Ovary (tissue), 3 donors: ENCODE results near the gene WFIKKN2.

ENCODE experiments used
- EP300 ChIP-seq: sonication (generic); formaldehyde crosslinking; IDR thresholded peaks from one replicate; pipeline ENCODE4 v1.6.1; 2017; ENCODE audit warnings: antibody characterized with exemption
- TF ChIP-seq, protein P1 (sequence below), 3 donors: fragments of 450-650 bp in 2 of 3; fragments of 200-600 bp in 1 of 3; IDR thresholded peaks; one replicate each; pipeline versions ENCODE4 v1.5.1 to v1.8.0; 2016 to 2022; ENCODE audit warnings: antibody characterized with exemption in 3 of 3, mild to moderate bottlenecking in 1 of 3
- donor health status: DM: no; HTN: no; CAD: no.

DNA sequence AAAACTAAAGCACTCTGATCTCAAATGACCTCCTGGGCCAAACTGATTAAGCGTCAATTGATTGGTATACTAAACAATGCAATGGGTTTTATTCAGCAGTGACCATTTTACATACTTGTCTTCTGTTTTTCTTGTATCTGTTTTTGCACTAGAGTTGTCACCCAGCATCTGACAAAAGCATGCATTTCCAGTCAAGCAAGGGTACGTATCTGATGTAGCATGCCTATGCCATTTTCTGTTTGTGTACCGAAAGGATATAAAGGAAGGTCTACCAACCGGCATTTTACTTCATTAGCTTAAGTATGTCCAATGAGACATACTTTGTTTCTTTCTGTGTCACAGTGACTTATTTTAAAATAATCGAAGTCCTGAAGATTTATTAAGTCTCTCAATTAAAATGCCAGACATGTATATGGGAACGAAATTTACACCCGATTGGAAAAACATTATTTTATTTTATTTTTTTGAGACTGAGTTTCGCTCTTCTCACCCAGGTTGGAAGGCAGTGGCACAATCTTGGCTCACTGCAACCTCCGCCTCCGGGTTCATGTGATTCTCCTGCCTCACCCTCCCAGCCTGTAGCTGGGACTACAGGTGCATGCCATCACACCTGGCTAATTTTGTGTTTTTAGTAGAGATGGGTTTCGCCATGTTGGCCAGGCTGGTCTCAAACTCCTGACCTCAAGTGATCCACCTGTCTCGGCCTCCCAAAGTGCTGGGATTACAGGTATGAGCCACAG is 23.3 kb downstream of the WFIKKN2 start:
- TF ChIP-seq, protein P1, sequence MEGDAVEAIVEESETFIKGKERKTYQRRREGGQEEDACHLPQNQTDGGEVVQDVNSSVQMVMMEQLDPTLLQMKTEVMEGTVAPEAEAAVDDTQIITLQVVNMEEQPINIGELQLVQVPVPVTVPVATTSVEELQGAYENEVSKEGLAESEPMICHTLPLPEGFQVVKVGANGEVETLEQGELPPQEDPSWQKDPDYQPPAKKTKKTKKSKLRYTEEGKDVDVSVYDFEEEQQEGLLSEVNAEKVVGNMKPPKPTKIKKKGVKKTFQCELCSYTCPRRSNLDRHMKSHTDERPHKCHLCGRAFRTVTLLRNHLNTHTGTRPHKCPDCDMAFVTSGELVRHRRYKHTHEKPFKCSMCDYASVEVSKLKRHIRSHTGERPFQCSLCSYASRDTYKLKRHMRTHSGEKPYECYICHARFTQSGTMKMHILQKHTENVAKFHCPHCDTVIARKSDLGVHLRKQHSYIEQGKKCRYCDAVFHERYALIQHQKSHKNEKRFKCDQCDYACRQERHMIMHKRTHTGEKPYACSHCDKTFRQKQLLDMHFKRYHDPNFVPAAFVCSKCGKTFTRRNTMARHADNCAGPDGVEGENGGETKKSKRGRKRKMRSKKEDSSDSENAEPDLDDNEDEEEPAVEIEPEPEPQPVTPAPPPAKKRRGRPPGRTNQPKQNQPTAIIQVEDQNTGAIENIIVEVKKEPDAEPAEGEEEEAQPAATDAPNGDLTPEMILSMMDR (IDR thresholded peaks at IDR 0.05), result no peak
- TF ChIP-seq EP300, result no peak
